Mucosa of stomach (tissue), 1 donor: ENCODE data around the gene LASP1NB.

Source experiments
- H3K27me3 ChIP-seq: one replicate; pipeline ENCODE4 v1.7.0; 2013; ENCODE audit warnings: mild to moderate bottlenecking, low read length; ENCODE audit not compliant: control insufficient read depth, insufficient read depth
- H3K36me3 ChIP-seq: one replicate; pipeline ENCODE4 v1.7.0; 2013; ENCODE audit warnings: low read length; ENCODE audit not compliant: control insufficient read depth, insufficient read depth
- H3K4me1 ChIP-seq: one replicate; pipeline ENCODE4 v1.7.0; 2013; ENCODE audit warnings: mild to moderate bottlenecking, low read length; ENCODE audit not compliant: control insufficient read depth, insufficient read depth
- H3K4me3 ChIP-seq: one replicate; pipeline ENCODE4 v1.7.0; 2013; ENCODE audit warnings: low read length
- H3K9ac ChIP-seq: one replicate; pipeline ENCODE4 v1.7.0; 2013; ENCODE audit warnings: mild to moderate bottlenecking, low read length, moderate library complexity
- H3K9me3 ChIP-seq: one replicate; pipeline ENCODE4 v1.7.0; 2013; ENCODE audit warnings: mild to moderate bottlenecking, low read length, moderate library complexity; ENCODE audit not compliant: control insufficient read depth
- donor health status: Pancreatic carcinoma.

The LASP1NB gene

DNA sequence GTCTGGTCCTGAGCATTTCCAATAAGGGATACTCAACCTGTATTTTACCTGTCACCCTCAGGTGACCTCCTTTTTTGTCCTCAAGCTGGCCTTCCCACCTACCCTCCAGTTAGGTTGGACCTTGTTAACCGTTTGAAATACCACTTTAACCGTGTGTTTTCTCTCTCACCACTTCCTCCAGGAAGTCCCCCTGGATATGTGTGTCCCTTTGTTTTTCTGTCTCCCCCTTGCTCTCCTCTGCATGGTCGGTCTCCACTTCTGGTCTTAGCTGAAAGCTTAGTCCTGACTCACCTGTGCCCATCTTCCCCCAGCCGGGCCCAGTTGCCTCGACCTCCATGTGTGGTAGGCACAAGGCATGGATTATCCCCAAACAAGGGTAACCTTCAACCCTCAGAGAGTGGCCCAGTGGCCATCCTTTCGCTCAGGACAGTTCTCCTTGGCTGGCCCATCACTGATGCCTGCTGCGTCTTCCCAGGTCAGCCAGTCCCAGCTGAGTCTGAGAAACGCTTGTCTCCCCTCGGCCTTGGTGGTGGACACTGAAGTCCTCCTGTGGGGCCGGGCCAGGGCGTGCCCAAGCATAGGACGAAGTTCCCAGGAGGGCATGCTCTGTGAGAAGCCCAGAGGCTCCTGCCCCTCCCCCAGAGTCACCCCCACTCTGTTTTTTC, 35.5 kb upstream of the LASP1NB start:
- no peaks in the 10 kb centered on the region for H3K27me3 ChIP-seq
- peaks cover 58% of the 10 kb centered on the region for H3K4me1 ChIP-seq
- peaks cover 46% of the 10 kb centered on the region for H3K36me3 ChIP-seq
- no peaks in the 10 kb centered on the region for H3K9me3 ChIP-seq
- peak overlapping the region; percentile 6 for H3K9ac ChIP-seq
- peak overlapping the region; percentile 15 for H3K4me3 ChIP-seq

DNA sequence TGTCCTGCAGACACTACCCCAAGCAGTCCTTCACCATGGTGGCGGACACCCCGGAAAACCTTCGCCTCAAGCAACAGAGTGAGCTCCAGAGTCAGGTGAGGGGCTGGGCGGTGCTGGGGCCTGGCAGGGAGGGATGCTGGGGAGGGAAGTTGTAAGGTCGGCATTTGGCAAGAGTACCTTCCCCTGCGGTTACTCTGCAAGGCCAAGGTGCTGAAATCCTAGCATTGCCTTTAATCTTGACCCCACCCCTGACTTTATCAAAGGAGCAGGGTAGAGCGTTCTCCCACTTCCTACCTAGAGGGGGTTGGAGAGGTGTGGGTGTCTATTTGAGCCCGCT, 35.0 kb upstream of the LASP1NB start:
- Histone ChIP-seq H3K4me3 (peak overlapping the region; percentile 15), H3K9me3 (no peaks in the 10 kb centered on the region), H3K4me1 (peaks cover 53% of the 10 kb centered on the region), H3K27me3 (no peaks in the 10 kb centered on the region), H3K9ac (peak overlapping the region; percentile 6), H3K36me3 (peaks cover 44% of the 10 kb centered on the region)

DNA sequence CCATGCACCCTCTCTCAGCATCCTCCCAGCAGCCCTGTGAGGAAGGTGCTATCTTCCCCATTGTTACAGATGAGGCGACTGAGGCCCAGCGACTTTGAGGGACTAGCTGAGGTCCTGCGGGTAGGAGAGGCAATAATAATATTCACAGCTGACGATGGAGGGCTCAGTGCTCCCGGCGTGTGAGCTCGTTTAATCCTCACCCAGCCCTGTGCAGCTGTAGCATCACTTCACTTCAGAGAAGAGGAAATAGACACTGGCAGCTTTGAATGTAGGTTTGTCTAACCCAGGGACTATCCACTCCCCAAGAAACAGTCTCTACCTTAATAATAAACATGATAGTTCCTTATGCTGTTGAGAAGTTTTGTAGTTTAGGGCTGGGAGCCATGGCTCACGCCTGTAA, 34.0 kb upstream of the LASP1NB start:
- H3K9me3 ChIP-seq: no peaks in the 10 kb centered on the region
- no peak overlapping the region for H3K4me3 ChIP-seq
- no peaks in the 10 kb centered on the region for H3K27me3 ChIP-seq
- H3K9ac ChIP-seq: no peak overlapping the region
- H3K4me1 ChIP-seq: peaks cover 53% of the 10 kb centered on the region
- H3K36me3 ChIP-seq: peaks cover 54% of the 10 kb centered on the region

DNA sequence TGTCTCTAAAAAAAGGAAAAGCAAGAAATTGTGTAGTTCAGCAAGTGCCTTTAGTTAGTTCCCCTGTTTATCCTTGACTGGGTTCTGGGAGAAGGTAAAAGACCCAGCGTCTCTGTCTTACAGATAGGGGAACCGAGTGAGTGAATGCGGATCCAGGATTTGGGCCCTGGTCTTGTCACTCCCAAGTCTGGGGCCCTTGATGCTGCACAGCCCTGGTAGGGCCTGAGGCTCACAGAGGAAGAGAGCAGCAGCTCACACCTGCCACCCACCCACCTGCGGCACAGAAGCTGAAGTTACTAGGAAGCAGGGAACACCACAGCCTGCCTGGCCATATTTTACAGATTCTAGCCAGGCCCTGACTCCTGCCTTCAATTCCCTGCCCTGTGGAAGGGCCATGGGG, 33.3 kb upstream of the LASP1NB start:
- Histone ChIP-seq H3K4me3 (no peak overlapping the region), H3K9me3 (no peaks in the 10 kb centered on the region), H3K9ac (no peak overlapping the region), H3K4me1 (peaks cover 53% of the 10 kb centered on the region), H3K27me3 (no peaks in the 10 kb centered on the region), H3K36me3 (peaks cover 56% of the 10 kb centered on the region)

DNA sequence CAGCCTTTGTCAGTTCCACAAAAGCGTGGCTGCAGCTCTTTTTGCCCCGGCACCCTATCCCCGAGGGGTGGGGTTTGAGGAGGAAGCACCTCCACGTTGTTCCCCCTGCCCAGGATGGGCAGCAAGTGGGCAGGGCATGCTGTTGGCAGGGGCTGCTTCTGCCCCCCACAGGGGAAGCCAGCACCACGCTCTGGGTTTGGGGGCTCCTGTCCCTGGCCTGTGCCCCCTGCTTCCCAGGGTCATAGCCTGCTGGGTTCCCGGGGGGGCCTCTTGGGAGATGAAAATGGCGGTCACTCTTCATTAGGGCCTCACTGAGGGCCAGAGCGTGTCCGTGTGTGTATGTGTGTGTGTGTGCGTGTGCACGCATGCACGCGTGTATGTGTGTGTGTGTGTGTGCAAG, 32.8 kb upstream of the LASP1NB start:
- Histone ChIP-seq H3K27me3 (no peaks in the 10 kb centered on the region), H3K36me3 (peaks cover 56% of the 10 kb centered on the region), H3K4me3 (no peak overlapping the region), H3K4me1 (peaks cover 53% of the 10 kb centered on the region), H3K9me3 (no peaks in the 10 kb centered on the region), H3K9ac (no peak overlapping the region)

DNA sequence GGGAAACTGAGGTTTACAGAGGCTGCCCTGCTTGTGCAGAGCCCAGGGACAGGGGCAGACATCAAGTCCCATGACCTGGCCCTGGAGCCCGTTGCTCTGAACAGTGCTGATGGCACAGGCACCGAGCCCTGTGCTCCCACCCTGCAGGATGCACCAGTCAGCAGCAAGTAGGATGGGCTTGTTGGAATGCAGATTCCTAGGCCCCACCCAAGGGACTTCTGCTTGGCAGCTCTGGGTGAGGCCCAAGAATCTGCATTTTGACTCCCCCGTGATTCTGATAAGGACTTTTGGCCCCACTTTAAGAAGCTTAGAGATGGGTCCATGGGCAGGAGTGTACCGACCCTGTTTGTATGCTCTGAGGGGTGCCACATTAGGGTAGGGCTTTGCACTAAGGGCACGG, 32.3 kb upstream of the LASP1NB start:
- no peak overlapping the region for H3K4me3 ChIP-seq
- no peak overlapping the region for H3K9ac ChIP-seq
- peaks cover 58% of the 10 kb centered on the region for H3K36me3 ChIP-seq
- H3K9me3 ChIP-seq: no peaks in the 10 kb centered on the region
- no peaks in the 10 kb centered on the region for H3K27me3 ChIP-seq
- peaks cover 53% of the 10 kb centered on the region for H3K4me1 ChIP-seq

DNA sequence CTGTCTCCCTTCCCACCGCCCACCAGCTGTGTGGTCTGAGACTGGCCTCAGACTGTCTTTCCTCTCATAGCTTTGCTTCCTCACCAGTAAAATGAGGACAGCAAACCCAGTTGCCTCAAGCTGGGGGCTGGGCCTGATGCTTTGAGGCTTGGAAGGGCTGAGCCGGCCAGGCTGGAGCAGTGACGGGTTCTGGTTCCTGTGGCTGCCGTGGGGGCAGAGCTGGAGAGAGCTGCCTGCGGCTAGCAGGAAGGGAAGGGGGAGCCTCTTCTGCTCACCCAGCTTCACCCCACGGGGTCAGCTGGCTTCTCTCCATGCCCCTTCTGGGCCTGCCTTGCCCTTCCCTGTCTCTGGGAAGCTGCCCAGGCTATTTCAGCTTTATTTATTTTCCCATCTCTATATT, 31.8 kb upstream of the LASP1NB start:
- H3K4me1 ChIP-seq: peaks cover 58% of the 10 kb centered on the region
- H3K27me3 ChIP-seq: no peaks in the 10 kb centered on the region
- no peak overlapping the region for H3K4me3 ChIP-seq
- no peaks in the 10 kb centered on the region for H3K9me3 ChIP-seq
- peaks cover 62% of the 10 kb centered on the region for H3K36me3 ChIP-seq
- no peak overlapping the region for H3K9ac ChIP-seq

DNA sequence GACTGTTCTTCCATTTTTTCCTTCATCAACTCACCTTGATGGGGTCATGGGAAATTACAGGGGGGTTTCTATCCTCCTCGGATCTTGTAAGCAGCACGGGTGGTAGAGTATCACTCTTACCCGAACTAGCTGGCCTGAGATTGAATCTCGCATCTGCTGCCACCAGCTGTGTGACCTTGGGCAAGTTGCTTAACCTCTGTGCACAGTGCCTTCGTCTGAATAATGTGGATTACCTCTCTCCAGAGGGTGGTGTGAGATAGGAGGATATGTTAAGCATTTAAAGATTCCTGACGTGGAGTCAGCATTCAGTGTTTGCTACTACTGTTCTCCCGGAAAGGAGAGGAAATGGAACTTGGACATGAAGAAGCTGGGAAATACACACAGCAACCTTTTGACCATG, 31.1 kb upstream of the LASP1NB start:
- Histone ChIP-seq H3K36me3 (peaks cover 65% of the 10 kb centered on the region), H3K9me3 (no peaks in the 10 kb centered on the region), H3K27me3 (no peaks in the 10 kb centered on the region), H3K9ac (no peak overlapping the region), H3K4me3 (no peak overlapping the region), H3K4me1 (peaks cover 63% of the 10 kb centered on the region)

DNA sequence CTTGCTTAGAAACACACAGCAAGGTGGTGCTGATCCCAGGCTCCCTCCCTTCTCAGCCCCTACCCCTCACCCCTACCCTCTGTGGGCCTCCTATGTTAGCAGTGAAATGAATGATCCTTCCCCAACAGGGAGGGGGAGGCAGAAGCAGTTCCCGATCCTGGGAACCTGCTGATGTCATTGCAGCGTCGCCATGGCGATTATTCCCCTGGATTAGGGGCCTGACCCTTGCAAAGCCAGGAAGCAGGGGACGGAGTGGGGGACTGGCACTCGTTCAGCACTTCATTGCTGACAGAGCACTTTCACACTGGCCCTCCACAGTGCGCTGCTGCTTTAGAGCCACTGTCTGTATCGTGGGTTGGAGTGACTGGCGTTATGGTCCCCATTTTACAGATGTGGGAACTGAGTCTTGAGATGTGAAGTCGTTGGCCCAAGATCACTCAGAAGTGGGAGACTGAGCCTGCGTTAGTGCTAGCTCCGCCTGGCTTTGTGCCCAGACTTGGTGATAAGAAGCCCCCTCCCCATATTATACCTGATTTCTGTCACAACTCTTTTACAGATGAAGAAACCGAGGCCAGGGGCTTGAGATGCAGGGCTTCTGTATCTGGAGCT, 29.0 kb upstream of the LASP1NB start:
- no peak overlapping the region for H3K9ac ChIP-seq
- H3K9me3 ChIP-seq: no peaks in the 10 kb centered on the region

DNA sequence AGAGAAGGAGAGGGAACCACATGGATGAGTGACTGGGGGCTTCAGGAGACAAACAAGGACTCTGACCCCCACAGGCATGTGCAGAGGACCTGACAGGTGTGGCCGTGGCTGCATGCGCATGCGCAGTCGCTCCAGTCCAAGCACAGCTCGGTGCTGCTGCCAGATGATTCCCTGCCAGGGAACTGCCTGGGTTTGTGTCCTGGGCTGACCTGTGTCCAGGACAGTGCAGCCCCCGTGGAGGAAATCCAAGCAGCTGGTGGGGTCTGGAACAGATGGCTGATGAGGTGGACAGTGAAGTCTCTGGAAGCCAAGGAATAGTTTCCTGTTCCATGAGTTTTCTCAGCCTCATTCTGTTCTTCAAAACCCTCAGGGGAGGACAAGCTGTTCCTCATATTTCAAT, 28.2 kb upstream of the LASP1NB start:
- H3K9ac ChIP-seq: no peak overlapping the region
- H3K4me1 ChIP-seq: peaks cover 49% of the 10 kb centered on the region

More for the DNA sequence above, 29.0 kb upstream of the LASP1NB start:
- Histone ChIP-seq H3K4me3 (no peak overlapping the region), H3K36me3 (peaks cover 51% of the 10 kb centered on the region), H3K27me3 (no peaks in the 10 kb centered on the region), H3K4me1 (peaks cover 49% of the 10 kb centered on the region)

DNA sequence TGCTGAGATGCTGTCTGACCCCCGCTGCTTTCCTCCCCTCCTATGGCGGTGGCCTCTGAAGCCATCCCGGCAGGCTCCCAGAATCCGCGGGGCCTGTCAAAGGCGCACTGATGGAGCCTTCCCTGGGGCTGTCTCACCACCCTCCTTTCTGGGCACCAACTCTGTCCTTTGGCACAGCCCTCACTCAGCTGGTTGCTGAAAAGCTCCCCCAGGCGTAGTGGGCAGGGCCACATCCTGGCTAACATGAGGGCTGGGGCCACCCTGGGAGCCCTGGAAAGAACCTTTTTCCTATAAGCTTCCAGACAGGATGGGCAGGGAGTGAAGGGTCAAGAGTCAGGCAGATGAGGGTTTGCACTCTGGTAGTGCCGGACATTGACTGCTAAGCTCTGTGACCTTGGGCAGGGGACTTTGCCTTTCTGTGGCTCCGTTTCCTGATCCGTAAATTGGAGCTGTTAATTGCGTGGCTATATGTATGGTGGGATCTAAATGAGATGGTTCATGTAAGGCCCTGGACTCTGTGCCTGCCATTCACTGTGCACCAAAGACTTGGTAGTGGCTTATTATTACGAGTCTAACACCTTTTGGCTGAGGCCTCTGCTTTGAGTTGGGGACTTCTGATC, 27.6 kb upstream of the LASP1NB start:
- Histone ChIP-seq H3K4me1 (peaks cover 44% of the 10 kb centered on the region), H3K27me3 (no peaks in the 10 kb centered on the region), H3K9ac (no peak overlapping the region), H3K36me3 (peaks cover 39% of the 10 kb centered on the region), H3K9me3 (no peaks in the 10 kb centered on the region), H3K4me3 (no peak overlapping the region)

More for the DNA sequence above, 28.2 kb upstream of the LASP1NB start:
- H3K27me3 ChIP-seq: no peaks in the 10 kb centered on the region
- peaks cover 45% of the 10 kb centered on the region for H3K36me3 ChIP-seq
- no peak overlapping the region for H3K4me3 ChIP-seq
- H3K9me3 ChIP-seq: no peaks in the 10 kb centered on the region

DNA sequence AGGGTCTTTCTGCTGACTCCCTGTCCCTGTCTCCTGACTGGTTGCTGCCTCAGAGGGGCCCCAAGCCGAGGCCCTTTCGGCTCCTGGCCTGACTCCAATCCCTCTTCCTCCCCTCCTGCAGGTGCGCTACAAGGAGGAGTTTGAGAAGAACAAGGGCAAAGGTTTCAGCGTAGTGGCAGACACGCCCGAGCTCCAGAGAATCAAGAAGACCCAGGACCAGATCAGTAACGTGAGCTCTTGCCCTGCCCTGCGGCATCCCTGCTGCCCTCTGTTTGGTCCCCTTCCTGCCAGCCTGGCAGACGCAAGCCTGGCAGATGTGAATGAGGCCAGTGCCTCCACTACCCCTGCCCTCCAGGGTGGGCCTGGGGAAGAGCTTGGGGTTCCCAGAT, 27.1 kb upstream of the LASP1NB start:
- peaks cover 40% of the 10 kb centered on the region for H3K4me1 ChIP-seq
- H3K9ac ChIP-seq: no peak overlapping the region
- H3K9me3 ChIP-seq: no peaks in the 10 kb centered on the region
- H3K27me3 ChIP-seq: no peaks in the 10 kb centered on the region
- H3K36me3 ChIP-seq: peaks cover 34% of the 10 kb centered on the region
- H3K4me3 ChIP-seq: no peak overlapping the region
